Spleen (tissue), 11 donors: ENCODE measurements around the gene CCDC39. TPM values are rescaled to one million over a fixed set of nuclear protein-coding genes. Genes with fewer than 3 reads are reported as not detected.

Source experiments
- DNase-seq: peaks from one replicate; pipeline ENCODE4 v3.0.0-alpha.2; 2020
- H3K27ac ChIP-seq, 8 donors: fragments of 200-600 bp; sonication (generic) in 7 of 8; 1 replicate in 4 of 8; 2 replicates in 4 of 8; pipeline versions ENCODE4 v1.5.0 to v1.8.0; 2016 to 2021; ENCODE audit warnings: inconsistent platforms in 4 of 8, mild to moderate bottlenecking in 4 of 8, moderate library complexity in 1 of 8
- H3K27me3 ChIP-seq, 7 donors: fragments of 200-600 bp; sonication (generic) in 6 of 7; replicated peaks in 1 of 7; 1 replicate in 4 of 7; 2 replicates in 3 of 7; pipeline versions ENCODE4 v1.5.0 to v1.8.0; 2016 to 2021; ENCODE audit warnings: inconsistent platforms in 3 of 7, mild to moderate bottlenecking in 1 of 7
- H3K36me3 ChIP-seq, 6 donors: fragments of 200-600 bp; sonication (generic) in 5 of 6; 1 replicate in 4 of 6; 2 replicates in 2 of 6; pipeline versions ENCODE4 v1.5.0 to v1.8.0; 2016 to 2021; ENCODE audit warnings: inconsistent platforms in 2 of 6
- H3K4me1 ChIP-seq, 6 donors: fragments of 200-600 bp; sonication (generic) in 5 of 6; 1 replicate in 3 of 6; 2 replicates in 3 of 6; pipeline versions ENCODE4 v1.5.0 to v1.8.0; 2016 to 2021; ENCODE audit warnings: inconsistent platforms in 3 of 6
- H3K4me3 ChIP-seq, 8 donors: fragments of 200-600 bp; sonication (generic) in 7 of 8; 1 replicate in 4 of 8; 2 replicates in 4 of 8; pipeline versions ENCODE4 v1.5.0 to v1.8.0; 2016 to 2021; ENCODE audit warnings: inconsistent platforms in 4 of 8, mild to moderate bottlenecking in 4 of 8, moderate library complexity in 2 of 8
- H3K9me3 ChIP-seq, 8 donors: fragments of 200-600 bp; sonication (generic) in 7 of 8; 1 replicate in 4 of 8; 2 replicates in 4 of 8; pipeline versions ENCODE4 v1.5.0 to v1.8.0; 2016 to 2021; ENCODE audit warnings: inconsistent platforms in 4 of 8
- POLR2A ChIP-seq, 3 donors: fragments of 450-650 bp; IDR thresholded peaks; one replicate each; pipeline ENCODE4 v1.5.1; 2017; ENCODE audit warnings: antibody characterized with exemption in 3 of 3, mild to moderate bottlenecking in 1 of 3
- POLR2AphosphoS5 ChIP-seq, 3 donors: sonication (generic); formaldehyde crosslinking; IDR thresholded peaks; one replicate each; pipeline ENCODE4 v1.5.1; 2017; ENCODE audit warnings: antibody characterized with exemption in 3 of 3
- WGBS, 5 donors: extraction: QIAGEN DNeasy Blood & Tissue Kit in 3 of 5; methylation state at CpG; one replicate each; pipeline versions ENCODE4 v1.1.5 to v1.1.7; 2013 to 2018; 5-methylcytosine and 5-hydroxymethylcytosine counted together
- intact Hi-C: fragments of 100-400 bp; cut with DNase I; formaldehyde crosslinking; loops from one replicate; pipeline ENCODE4 v1.15.0; 2023; ENCODE audit warnings: low total_unique reads
- polyA plus RNA-seq, 3 donors: library from polyadenylated mRNA; stranded (reverse); fragments of 200-250 nt; gene quantifications; one replicate each; pipeline ENCODE4 v1.2.1, GENCODE V29; 2013
- total RNA-seq, 7 donors: library from RNA; depleted of rRNA in 3 of 7; stranded (reverse); fragments of >200 nt in 3 of 7; fragmentation: NEBNext Ultra II Directional in 4 of 7; extraction: Animal tissue kit (Norgen Biotek cat#: 25700) in 4 of 7; gene quantifications; one replicate each; pipeline versions ENCODE4 v1.1.0 to v1.2.1, GENCODE V29; 2016 to 2021
- TF ChIP-seq, protein P1 (sequence below), 11 experiments: fragments of 200-600 bp in 7 of 11; fragments of 450-650 bp in 4 of 11; sonication (generic) in 4 of 11; IDR thresholded peaks in 8 of 11; conservative IDR thresholded peaks in 3 of 11; 1 replicate in 7 of 11; 2 replicates in 4 of 11; pipeline versions ENCODE4 v1.4.0 to v1.8.0; 2016 to 2021; ENCODE audit warnings: antibody characterized with exemption in 11 of 11, inconsistent platforms in 4 of 11, mild to moderate bottlenecking in 1 of 11
- donor health status: healthy with polysubstance abuse.
- donor health status: DM: no; HTN: no; CAD: no; lungs with moderate emphysema.
- donor health status: DM: no; HTN: no; CAD: no.
- donor health status: Bipolar disorder and iron deficiency.
- donor health status: healthy.
- donor health status: DM: no; HTN: no; CAD: no.
- donor health status: DM: yes; HTN: yes; CAD: no.

Gene CCDC39
- total and polyA plus RNA-seq, 10 donors: 0.11 to 0.34 (median 0.13) TPM; not detected in 7

DNA sequence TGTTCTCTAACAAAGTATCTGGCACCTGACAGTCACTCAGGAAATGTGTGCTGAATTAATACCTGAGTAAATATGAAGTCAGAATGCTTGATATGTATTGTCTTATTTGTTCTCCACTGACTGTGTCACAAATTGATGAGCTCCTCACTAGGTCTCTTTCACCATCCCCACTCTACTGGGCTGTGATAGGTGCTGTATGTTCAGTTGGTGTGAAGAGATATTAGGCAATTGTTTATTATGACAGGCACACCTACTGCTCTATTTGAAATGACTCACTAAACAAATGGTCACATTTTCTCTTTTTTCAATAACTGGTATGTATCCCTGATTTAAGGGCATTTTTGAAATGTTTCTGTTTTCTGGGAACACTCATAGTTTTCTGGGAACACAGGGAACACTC lies 25.2 kb upstream of the CCDC39 start:
- H3K27ac ChIP-seq: no peak overlapping the region
- peaks cover 0 to 13% (median 0%) of the 10 kb centered on the region in 7 donors for H3K27me3 ChIP-seq
- no peak for DNase-seq
- H3K4me1 ChIP-seq: peaks cover 0 to 3% (median 0%) of the 10 kb centered on the region in 6 donors
- peaks cover 0 to 10% (median 0%) of the 10 kb centered on the region in 8 donors for H3K9me3 ChIP-seq
- H3K36me3 ChIP-seq: no peaks in the 10 kb centered on the region
- no peak for TF ChIP-seq POLR2A (IDR thresholded peaks at IDR 0.05)
- TF ChIP-seq, protein P1, sequence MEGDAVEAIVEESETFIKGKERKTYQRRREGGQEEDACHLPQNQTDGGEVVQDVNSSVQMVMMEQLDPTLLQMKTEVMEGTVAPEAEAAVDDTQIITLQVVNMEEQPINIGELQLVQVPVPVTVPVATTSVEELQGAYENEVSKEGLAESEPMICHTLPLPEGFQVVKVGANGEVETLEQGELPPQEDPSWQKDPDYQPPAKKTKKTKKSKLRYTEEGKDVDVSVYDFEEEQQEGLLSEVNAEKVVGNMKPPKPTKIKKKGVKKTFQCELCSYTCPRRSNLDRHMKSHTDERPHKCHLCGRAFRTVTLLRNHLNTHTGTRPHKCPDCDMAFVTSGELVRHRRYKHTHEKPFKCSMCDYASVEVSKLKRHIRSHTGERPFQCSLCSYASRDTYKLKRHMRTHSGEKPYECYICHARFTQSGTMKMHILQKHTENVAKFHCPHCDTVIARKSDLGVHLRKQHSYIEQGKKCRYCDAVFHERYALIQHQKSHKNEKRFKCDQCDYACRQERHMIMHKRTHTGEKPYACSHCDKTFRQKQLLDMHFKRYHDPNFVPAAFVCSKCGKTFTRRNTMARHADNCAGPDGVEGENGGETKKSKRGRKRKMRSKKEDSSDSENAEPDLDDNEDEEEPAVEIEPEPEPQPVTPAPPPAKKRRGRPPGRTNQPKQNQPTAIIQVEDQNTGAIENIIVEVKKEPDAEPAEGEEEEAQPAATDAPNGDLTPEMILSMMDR (IDR thresholded peaks at IDR 0.05 in 8 of 11, conservative IDR thresholded peaks at IDR 0.05 in 3 of 11): no peak
- TF ChIP-seq POLR2AphosphoS5 (IDR thresholded peaks at IDR 0.05): no peak
- H3K4me3 ChIP-seq: no peak overlapping the region
- intact Hi-C loops: no loop called here

DNA sequence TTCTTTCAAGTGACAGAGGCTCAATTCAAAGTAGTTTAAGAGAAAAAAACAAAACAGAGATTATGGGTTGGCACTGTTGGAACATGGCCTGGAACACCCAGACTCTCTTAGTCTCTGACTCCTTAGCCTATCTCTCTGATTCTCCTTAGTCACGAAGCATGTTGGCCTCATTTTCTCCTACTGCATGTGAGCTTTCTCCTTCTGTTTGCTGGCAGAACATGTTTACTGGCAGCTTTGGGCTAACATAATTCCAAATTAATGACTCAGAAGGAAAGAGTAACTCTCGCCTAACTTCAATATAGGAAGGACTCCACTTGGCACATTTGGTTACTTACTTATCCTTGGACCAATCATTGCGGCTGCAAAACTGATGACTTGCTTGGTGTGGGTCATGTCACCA lies 21.7 kb upstream of the CCDC39 start:
- TF ChIP-seq POLR2A (IDR thresholded peaks at IDR 0.05): no peak
- TF ChIP-seq, protein P1 (IDR thresholded peaks at IDR 0.05 in 8 of 11, conservative IDR thresholded peaks at IDR 0.05 in 3 of 11): no peak
- Histone ChIP-seq H3K27me3 (peaks cover 0 to 22% (median 0%) of the 10 kb centered on the region in 7 donors), H3K36me3 (no peaks in the 10 kb centered on the region), H3K4me1 (peaks cover 0 to 3% (median 0%) of the 10 kb centered on the region in 6 donors), H3K27ac (no peak overlapping the region), H3K9me3 (peaks cover 0 to 10% (median 0%) of the 10 kb centered on the region in 8 donors), H3K4me3 (no peak overlapping the region)
- intact Hi-C loops: no loop called here
- 74 to 92% (median 86%) methylated on average over 3 of the region's 3 CpGs for WGBS, 5 donors
- no peak for DNase-seq

DNA sequence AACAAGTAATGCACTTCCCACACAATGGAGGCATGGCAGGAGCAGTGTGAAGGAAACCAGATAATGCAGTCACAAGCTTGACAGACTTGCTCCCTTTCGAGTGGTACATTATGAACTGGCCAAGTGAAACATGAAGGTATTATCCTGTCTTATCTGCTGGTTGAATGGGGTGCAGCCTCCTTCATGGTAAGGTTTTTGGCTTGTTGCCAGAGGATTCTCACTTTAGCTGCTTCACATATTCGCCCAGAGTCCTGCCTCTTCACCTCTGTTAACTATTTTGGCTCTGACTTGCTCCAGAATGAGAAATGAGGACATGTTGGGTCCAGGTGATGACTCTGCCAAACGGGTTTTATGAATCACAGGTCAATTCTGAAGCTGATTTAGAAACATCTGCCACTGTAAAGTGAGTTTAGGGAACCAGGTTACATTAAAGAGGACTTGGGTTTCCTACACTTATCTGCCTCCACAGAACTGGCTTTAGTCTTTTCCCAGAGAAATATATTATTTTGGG lies 19.5 kb upstream of the CCDC39 start:
- Histone ChIP-seq H3K9me3 (peaks cover 0 to 10% (median 0%) of the 10 kb centered on the region in 8 donors), H3K36me3 (no peaks in the 10 kb centered on the region), H3K27me3 (peaks cover 0 to 32% (median 0%) of the 10 kb centered on the region in 7 donors), H3K4me3 (no peak overlapping the region), H3K4me1 (no peaks in the 10 kb centered on the region), H3K27ac (no peak overlapping the region)
- intact Hi-C loops: no loop called here
- TF ChIP-seq POLR2A (IDR thresholded peaks at IDR 0.05): no peak
- TF ChIP-seq, protein P1 (IDR thresholded peaks at IDR 0.05 in 8 of 11, conservative IDR thresholded peaks at IDR 0.05 in 3 of 11): no peak
- no peak for TF ChIP-seq POLR2AphosphoS5 (IDR thresholded peaks at IDR 0.05)
- DNase-seq: no peak
- 45 to 60% (median 49%) methylated on average over 3 of the region's 3 CpGs for WGBS, 5 donors

DNA sequence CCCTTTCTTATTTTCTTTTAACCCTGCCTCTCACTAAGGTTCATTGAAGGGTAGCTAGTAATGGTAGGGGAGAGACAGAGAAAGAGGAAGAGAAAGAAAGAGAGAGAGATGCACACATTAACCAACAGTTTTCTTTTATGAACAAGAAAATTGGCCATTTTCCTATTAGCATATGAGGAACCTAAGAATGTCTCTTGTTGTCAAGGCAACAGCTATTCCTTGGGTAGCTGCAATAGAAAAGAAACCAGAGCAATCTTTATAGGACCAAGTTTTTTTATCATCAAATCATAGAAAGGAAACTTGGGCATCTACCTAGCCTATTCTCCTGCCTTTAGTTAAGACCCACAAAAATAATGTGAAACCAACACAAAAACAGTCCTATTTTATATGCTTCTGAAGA lies 15.0 kb upstream of the CCDC39 start:
- TF ChIP-seq POLR2A (IDR thresholded peaks at IDR 0.05) (no peak), POLR2AphosphoS5 (IDR thresholded peaks at IDR 0.05) (no peak)
- TF ChIP-seq, protein P1 (IDR thresholded peaks at IDR 0.05 in 8 of 11, conservative IDR thresholded peaks at IDR 0.05 in 3 of 11): no peak
- H3K27ac ChIP-seq: no peak overlapping the region
- H3K9me3 ChIP-seq: no peaks in the 10 kb centered on the region
- DNase-seq: no peak
- intact Hi-C loops: no loop called here
- H3K36me3 ChIP-seq: no peaks in the 10 kb centered on the region
- H3K4me1 ChIP-seq: no peaks in the 10 kb centered on the region
- H3K4me3 ChIP-seq: no peak overlapping the region
- H3K27me3 ChIP-seq: peaks cover 0 to 23% (median 0%) of the 10 kb centered on the region in 7 donors
